Measurements from ENCODE around the gene TEX53. TPM values are rescaled to one million over a fixed set of nuclear protein-coding genes. Genes with fewer than 3 reads are reported as not detected.
A peak's percentile ranks its signal among the peaks of the same experiment; 100 is the strongest.

TEX53 gene
- total RNA-seq, 1 experiment from 2014 or later: not detected

- Mint-ChIP-seq H3K4me3 (ENCODE audit: low read depth, unreplicated experiment) (no peak overlapping the region), H3K36me3 (ENCODE audit: insufficient read depth, unreplicated experiment) (no peaks in the 10 kb centered on the region), H3K9me3 (ENCODE audit: low read depth, unreplicated experiment) (no peaks in the 10 kb centered on the region), H3K4me1 (ENCODE audit: low read depth, unreplicated experiment) (peaks cover 44% of the 10 kb centered on the region), H3K27ac (ENCODE audit: unreplicated experiment) (peak overlapping the region; percentile 67), H3K27me3 (ENCODE audit: unreplicated experiment) (no peaks in the 10 kb centered on the region)
- TF ChIP-seq, protein P1, sequence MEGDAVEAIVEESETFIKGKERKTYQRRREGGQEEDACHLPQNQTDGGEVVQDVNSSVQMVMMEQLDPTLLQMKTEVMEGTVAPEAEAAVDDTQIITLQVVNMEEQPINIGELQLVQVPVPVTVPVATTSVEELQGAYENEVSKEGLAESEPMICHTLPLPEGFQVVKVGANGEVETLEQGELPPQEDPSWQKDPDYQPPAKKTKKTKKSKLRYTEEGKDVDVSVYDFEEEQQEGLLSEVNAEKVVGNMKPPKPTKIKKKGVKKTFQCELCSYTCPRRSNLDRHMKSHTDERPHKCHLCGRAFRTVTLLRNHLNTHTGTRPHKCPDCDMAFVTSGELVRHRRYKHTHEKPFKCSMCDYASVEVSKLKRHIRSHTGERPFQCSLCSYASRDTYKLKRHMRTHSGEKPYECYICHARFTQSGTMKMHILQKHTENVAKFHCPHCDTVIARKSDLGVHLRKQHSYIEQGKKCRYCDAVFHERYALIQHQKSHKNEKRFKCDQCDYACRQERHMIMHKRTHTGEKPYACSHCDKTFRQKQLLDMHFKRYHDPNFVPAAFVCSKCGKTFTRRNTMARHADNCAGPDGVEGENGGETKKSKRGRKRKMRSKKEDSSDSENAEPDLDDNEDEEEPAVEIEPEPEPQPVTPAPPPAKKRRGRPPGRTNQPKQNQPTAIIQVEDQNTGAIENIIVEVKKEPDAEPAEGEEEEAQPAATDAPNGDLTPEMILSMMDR (IDR thresholded peaks at IDR 0.05; ENCODE audit: unreplicated experiment): no peak
- CTCF ChIA-PET: interaction anchor here (0.9 kb wide), 1 partner anchor 45 kb away, joined by 3 read pairs; no protein-coding TSS in a partner anchor
- no peak for DNase-seq
- BruUV-seq (replicated peaks): no TSS peak
- intact Hi-C loops (cut with micrococcal nuclease; ENCODE audit: unreplicated experiment): no loop called here
These were observed 19.3 kb upstream of the TEX53 start for GRCh38 chr9:114676901-114677300.

DNA sequence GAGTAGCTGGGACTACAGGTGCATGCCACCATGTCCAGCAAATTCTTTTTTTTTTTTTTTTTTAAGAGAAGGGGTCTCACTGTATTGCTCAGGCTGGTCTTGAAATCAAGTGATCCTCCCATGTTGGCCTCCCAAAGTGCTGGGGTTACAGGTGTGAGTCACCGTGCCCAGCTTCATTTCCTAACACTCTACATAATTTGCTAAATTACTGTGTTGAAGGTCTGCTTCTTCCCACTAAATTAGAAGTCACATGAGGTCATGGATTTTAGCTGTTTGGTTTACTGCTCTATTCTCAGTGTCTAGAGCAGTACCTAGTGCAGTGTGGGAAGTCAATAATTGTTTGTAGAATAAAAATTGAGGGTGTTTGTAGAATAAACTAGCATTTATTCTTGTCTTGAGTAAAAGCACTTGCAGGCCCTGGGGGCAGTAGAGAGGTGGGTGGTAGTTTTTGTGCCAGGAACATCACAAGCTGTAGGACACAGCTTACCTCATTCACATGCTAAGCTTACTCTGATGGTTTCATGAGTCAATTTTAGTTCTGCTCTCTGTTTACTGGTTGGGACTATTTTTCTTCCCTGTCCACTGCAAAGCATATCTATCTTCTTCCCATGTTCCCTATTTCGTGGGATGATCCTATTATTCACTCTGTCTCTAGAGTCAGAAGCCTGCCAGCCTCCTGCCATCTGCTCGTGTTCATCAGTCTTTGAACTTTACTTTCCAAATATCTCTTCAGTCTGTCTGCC, 17.4 kb upstream of the TEX53 start:
- TF ChIP-seq, protein P1 (IDR thresholded peaks at IDR 0.05; ENCODE audit: unreplicated experiment): no peak
- H3K9me3 Mint-ChIP-seq (ENCODE audit: low read depth, unreplicated experiment): no peaks in the 10 kb centered on the region
- no peak overlapping the region for H3K4me3 Mint-ChIP-seq (ENCODE audit: low read depth, unreplicated experiment)
- H3K4me1 Mint-ChIP-seq (ENCODE audit: low read depth, unreplicated experiment): peaks cover 36% of the 10 kb centered on the region
- no peak overlapping the region for H3K27ac Mint-ChIP-seq (ENCODE audit: unreplicated experiment)
- CTCF ChIA-PET: interaction anchor here (0.7 to 1.5 kb wide), 2 partner anchors 234 to 855 kb away, joined by 3 to 4 read pairs; no protein-coding TSS in a partner anchor
- intact Hi-C loops (cut with micrococcal nuclease; ENCODE audit: unreplicated experiment): no loop called here
- H3K36me3 Mint-ChIP-seq (ENCODE audit: insufficient read depth, unreplicated experiment): no peaks in the 10 kb centered on the region
- DNase-seq: no peak
- H3K27me3 Mint-ChIP-seq (ENCODE audit: unreplicated experiment): no peaks in the 10 kb centered on the region
- no TSS peak for BruUV-seq (replicated peaks)

DNA sequence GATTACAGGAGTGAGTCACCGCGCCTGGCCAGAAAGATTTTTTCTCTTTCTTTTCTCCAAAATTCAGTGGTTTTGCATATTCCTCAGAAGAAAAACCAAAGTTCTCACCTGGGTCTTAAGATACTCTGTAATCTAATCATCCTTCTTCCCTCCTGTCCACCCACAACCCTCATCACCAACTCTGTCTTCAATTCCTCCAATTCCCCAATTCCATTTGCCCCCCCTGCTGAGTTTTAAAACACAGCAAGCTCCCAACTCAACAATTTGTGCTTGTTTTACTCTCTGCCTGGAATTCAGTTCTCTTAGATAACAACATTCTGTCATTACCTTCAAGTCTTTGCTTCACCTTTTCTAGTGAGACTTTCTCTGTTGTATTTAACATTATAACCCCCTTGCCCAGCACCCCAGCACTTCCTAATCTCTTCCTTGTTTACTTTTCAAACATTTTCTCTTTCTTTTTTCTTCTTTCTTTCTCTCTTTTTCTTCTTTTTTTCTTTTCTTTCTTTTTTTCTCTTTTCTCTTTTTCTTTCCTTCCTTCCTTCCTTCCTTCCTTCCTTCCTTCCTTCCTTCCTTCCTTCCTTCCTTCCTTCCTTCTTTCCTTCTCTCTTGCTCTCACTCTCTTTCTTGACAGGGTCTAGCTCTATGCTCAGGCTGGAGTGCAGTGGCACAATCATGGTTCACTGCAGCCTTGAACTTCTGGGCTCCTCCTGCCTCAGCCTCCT, 16.6 kb upstream of the TEX53 start:
- Mint-ChIP-seq H3K36me3 (ENCODE audit: insufficient read depth, unreplicated experiment) (no peaks in the 10 kb centered on the region), H3K27ac (ENCODE audit: unreplicated experiment) (no peak overlapping the region), H3K4me3 (ENCODE audit: low read depth, unreplicated experiment) (no peak overlapping the region), H3K27me3 (ENCODE audit: unreplicated experiment) (no peaks in the 10 kb centered on the region), H3K4me1 (ENCODE audit: low read depth, unreplicated experiment) (peaks cover 34% of the 10 kb centered on the region), H3K9me3 (ENCODE audit: low read depth, unreplicated experiment) (no peaks in the 10 kb centered on the region)
- DNase-seq: no peak
- intact Hi-C loops (cut with micrococcal nuclease; ENCODE audit: unreplicated experiment): no loop called here
- CTCF ChIA-PET: interaction anchor here (0.7 to 1.5 kb wide), 2 partner anchors 235 to 854 kb away, joined by 3 to 4 read pairs; no protein-coding TSS in a partner anchor
- no TSS peak for BruUV-seq (replicated peaks)
- TF ChIP-seq, protein P1 (IDR thresholded peaks at IDR 0.05; ENCODE audit: unreplicated experiment): no peak

- CTCF ChIA-PET: no interaction called here
- Mint-ChIP-seq H3K9me3 (ENCODE audit: low read depth, unreplicated experiment) (no peaks in the 10 kb centered on the region), H3K4me1 (ENCODE audit: low read depth, unreplicated experiment) (peaks cover 10% of the 10 kb centered on the region), H3K4me3 (ENCODE audit: low read depth, unreplicated experiment) (no peak overlapping the region), H3K27me3 (ENCODE audit: unreplicated experiment) (no peaks in the 10 kb centered on the region), H3K36me3 (ENCODE audit: insufficient read depth, unreplicated experiment) (no peaks in the 10 kb centered on the region), H3K27ac (ENCODE audit: unreplicated experiment) (no peak overlapping the region)
- TF ChIP-seq, protein P1 (IDR thresholded peaks at IDR 0.05; ENCODE audit: unreplicated experiment): no peak
- no peak for DNase-seq
- no TSS peak for BruUV-seq (replicated peaks)
- intact Hi-C loops (cut with micrococcal nuclease; ENCODE audit: unreplicated experiment): no loop called here
These were observed 14.0 kb upstream of the TEX53 start for GRCh38 chr9:114671605-114672004.
